ENCODE results near the gene HMOX1. TPM values are rescaled to one million over a fixed set of nuclear protein-coding genes. Genes with fewer than 3 reads are reported as not detected.
"Not testable (repeated sequence)": the region's sequence is repeated elsewhere in the genome, so short reads cannot be mapped to it uniquely, and the experiment has no call there.

Gene HMOX1
- total RNA-seq, 1 donor from 2014 or later = 60.6 TPM

- no peak for DNase-seq (ENCODE audit: extremely low read depth, low read depth, low spot score)
Measured at GRCh38 chr22:35378621-35379020, 2.3 kb upstream of the HMOX1 start.

DNA sequence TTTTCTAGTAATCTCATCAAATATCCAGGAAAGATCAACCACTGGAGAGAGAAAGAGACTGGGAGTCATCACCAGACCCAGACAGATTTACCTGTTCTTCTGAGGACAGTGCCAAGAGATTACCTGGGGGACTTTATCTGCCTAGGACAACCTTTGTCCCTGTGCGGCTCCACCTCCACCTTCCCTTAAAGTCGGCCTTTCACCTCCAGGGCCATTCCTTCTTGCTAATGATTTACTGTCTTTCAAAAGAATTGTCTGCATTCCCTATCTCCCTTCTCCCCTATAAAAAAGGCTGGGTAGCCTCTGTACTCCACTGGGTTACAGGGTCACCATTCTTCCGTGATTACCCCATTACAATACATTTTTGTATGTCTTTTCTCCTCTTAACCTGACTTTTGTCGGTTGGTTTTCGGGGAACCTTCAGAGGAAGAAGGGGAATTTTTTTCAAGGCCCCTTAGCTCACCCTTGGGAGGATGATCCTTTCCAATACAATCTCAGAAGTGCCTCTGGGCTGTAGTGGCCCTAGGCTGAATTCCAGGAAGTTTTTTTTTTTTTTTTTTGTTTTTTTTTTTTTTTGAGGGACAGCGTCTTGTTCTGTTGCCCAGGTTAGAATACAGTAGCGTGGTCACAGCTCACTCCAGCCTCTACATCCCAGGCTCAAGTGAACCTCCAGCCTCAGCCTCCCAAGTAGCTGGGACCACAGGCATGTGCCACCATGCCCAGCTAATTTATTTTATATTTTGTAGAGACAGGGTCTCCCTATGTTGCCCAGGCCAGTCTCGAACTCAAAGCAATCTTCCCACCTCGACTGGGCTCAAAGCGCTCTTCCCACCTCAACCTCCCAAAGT lies 1.5 kb upstream of the HMOX1 start:
- no peak for DNase-seq (ENCODE audit: extremely low read depth, low read depth, low spot score)

DNA sequence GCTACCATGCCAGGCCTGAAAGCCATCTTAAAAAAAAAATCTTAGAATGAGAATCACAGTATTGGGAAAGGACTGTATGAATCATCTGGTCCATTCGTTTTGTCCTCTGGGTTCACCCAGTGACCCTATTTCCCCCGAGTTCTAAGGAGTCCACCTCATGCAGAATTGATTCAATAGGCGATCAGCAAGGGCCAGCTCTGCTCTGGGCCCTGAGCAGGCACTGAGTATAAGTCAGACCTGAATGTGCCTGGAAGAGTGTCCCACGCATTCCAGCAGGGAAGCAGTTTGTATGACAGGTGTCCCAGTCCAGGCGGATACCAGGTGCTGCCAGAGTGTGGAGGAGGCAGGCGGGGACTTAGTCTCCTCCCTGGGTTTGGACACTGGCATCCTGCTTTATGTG lies 883 bp upstream of the HMOX1 start:
- DNase-seq (ENCODE audit: extremely low read depth, low read depth, low spot score) = no peak

DNA sequence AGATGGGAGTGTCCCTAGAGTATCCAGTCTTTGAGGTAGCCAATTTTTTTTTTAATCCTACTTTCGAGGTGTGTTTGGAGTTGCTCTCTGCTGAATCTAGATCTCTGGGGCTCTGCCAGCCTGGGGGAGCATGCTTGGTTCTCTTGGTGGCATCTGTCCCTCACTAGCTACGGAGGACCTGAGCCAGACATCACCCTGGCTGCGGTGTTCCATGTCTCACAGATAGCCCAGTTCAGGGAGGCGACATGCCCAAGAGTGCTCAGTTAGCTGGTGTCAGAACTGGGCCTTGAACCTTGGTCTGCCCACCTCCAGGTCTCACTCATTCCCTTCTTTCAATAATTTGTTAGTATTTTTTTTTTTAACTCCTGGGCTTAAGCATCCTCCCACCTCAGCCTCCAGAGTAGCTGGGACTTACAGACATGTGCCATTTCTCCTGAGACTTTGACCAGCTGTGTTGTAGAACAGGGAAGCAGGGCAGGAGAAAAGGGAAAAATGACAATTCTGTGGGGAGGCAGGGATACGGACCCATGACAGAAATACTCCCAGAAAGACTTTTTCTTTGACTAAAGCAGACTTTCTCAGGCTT lies 621 bp downstream of the HMOX1 start:
- no peak for DNase-seq (ENCODE audit: extremely low read depth, low read depth, low spot score)

GRCh38 chr22:35383679-35384071 lies 2.8 kb downstream of the HMOX1 start:
- DNase-seq (ENCODE audit: extremely low read depth, low read depth, low spot score) = no peak

DNA sequence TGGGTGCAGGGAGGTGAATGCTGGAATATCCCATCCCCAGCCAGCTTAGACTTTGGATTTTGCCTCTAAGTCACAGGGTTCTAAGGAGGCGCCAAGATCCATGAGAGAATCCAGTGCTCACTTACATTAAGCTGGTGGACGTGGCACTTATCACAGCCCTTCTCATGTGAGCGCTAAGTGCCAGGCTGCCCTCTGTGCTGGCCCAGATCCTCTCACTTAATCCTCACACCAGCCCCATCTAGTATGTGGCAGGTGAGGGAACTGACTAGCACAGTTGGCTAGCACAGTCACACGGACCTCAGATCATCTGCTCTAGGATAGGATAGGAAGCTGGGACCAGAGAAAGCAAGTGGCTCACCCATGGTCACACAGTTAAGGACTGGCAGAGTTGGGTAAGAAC lies 3.6 kb downstream of the HMOX1 start:
- no peak for DNase-seq (ENCODE audit: extremely low read depth, low read depth, low spot score)

GRCh38 chr22:35384975-35385588 lies 4.2 kb downstream of the HMOX1 start:
- no peak for DNase-seq (ENCODE audit: extremely low read depth, low read depth, low spot score)

GRCh38 chr22:35386670-35387288 lies 5.9 kb downstream of the HMOX1 start:
- DNase-seq (ENCODE audit: extremely low read depth, low read depth, low spot score) = no peak

DNA sequence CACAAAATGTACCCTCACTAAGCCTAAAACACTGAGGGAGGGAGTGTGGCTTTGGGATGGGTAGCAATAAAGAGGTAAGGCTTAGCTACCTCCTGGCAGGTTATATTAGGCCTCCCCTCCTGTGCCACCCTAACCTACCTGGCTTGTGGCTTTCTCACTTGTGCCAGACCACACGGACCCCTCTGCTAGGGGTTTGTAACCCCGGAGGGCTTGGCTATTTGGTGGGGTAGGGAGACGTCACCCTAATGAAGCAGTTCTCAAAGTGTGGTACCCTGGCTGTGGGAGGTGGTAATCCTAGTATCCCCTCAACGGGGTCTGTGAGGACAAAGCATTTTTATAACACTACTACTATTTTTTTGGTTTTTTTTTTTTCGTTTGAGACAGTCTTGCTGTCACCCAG lies 10.0 kb downstream of the HMOX1 start:
- DNase-seq (ENCODE audit: extremely low read depth, low read depth, low spot score) = no peak

GRCh38 chr22:35392357-35392756 lies 11.5 kb downstream of the HMOX1 start:
- DNase-seq (ENCODE audit: extremely low read depth, low read depth, low spot score) = no peak

DNA sequence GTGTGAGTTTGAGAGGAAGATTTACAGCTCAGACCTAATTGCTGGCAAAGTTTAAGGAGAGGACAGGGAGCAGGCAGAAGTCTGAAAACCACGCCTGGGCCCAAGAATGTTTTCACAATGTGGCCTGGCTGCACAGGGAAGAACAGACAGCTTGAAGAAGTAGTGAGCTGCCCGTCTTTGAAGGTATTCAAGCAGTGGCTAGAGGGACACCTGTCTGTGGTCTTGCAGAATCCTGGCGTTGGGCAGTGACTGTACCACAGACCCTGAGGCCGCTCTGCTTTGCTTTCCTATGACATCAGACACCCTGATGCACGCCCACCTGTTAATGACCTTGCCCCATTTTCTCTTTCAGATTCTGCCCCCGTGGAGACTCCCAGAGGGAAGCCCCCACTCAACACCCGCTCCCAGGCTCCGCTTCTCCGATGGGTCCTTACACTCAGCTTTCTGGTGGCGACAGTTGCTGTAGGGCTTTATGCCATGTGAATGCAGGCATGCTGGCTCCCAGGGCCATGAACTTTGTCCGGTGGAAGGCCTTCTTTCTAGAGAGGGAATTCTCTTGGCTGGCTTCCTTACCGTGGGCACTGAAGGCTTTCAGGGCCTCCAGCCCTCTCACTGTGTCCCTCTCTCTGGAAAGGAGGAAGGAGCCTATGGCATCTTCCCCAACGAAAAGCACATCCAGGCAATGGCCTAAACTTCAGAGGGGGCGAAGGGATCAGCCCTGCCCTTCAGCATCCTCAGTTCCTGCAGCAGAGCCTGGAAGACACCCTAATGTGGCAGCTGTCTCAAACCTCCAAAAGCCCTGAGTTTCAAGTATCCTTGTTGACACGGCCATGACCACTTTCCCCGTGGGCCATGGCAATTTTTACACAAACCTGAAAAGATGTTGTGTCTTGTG lies 12.5 kb downstream of the HMOX1 start:
- DNase-seq (ENCODE audit: extremely low read depth, low read depth, low spot score) = no peak

- DNase-seq (ENCODE audit: extremely low read depth, low read depth, low spot score) = no peak
Measured at GRCh38 chr22:35394011-35394312, 13.1 kb downstream of the HMOX1 start.

- no peak for DNase-seq (ENCODE audit: extremely low read depth, low read depth, low spot score)
Measured at GRCh38 chr22:35394810-35395563, 14.1 kb downstream of the HMOX1 start.

GRCh38 chr22:35396622-35397021 lies 15.7 kb downstream of the HMOX1 start:
- DNase-seq (ENCODE audit: extremely low read depth, low read depth, low spot score) = not testable (repeated sequence)

DNA sequence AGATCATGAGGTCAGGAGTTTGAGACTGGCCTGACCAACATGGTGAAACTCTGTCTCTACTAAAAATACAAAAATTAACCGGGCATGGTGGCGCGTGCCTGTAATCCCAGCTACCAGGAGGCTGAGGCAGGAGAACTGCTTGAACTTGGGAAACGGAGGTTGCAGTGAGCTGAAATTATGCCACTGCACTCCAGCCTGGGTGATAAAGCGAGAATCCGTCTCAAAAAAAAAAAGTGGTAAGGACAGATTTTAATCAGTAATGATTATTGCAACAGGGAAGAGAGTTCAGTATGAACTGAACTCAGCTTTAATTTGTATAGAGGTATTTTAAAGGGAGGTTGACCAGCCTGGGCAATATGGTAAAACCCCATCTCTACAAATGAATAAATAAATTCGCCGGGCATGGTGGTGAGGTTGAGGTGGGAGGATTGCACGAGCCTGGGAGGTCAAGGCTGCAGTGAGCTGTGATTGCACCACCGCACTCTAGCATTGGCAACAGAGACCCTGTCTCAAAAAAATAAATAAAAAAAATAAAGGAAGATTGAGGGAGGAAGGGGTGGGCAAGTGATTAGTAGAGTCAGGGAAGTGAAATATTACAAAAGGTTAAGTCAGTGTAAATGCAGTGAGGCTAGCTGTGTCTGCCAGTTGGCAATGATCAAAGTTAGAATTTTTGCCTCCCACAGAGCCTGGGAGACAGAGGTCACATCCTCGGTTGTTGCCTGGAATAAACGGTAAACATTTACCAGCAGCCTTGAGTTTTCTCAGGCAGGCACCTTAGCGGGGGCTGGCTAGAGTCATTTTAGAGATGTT lies 16.4 kb downstream of the HMOX1 start:
- no peak for DNase-seq (ENCODE audit: extremely low read depth, low read depth, low spot score)

DNA sequence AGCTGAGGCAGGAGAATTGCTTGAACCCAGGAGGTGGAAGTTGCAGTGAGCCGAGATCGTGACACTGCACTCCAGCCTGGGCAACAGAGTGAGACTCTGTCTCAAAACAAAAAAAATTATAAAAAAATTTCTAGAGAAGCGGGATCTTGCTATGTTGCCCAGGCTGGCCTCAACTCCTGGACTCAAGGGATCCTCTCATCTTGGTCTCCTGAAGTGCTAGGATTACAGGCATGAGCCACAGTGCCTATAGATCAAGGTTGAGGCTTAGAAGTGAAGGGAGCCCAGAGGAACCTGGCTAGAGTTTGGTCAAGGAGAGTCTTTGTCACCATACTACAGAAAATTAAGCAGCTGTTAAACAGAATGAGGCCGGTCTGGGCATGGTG lies 17.7 kb downstream of the HMOX1 start:
- no peak for DNase-seq (ENCODE audit: extremely low read depth, low read depth, low spot score)

- no peak for DNase-seq (ENCODE audit: extremely low read depth, low read depth, low spot score)
Measured at GRCh38 chr22:35399114-35399677, 18.3 kb downstream of the HMOX1 start.

- peak; percentile 83 for DNase-seq (ENCODE audit: extremely low read depth, low read depth, low spot score)
Measured at GRCh38 chr22:35399678-35400500, 19.0 kb downstream of the HMOX1 start, which contains the start of gene MCM5. TSS of gene MCM5 (plus strand) at chr22:35400140. CDS start at chr22:35400439, 299 bp downstream.
